Measurements from ENCODE around the gene GREB1L.

GREB1L gene

DNA sequence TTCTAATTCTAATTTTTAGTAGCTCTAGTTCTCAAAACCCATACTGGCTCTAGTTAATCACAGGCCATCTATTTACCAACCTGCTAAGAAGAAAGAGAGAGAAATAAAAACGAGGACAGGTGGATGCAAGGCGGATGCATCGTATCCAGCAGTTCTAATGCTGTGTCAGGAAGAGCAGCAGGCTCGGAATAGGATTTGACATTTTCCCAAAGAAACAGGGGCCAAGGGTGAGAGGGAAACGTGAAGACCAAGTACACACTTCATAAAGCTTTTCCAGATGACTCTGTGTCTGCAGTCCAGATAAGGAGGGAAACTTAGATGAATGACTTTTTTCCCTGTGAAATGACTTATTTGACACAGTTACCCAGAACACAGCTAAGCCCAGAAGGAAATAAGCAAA lies 241.0 kb downstream of the GREB1L start:
- no peak for DNase-seq (ENCODE audit: low read depth in 1 of 2, low spot score in 1 of 2)

DNA sequence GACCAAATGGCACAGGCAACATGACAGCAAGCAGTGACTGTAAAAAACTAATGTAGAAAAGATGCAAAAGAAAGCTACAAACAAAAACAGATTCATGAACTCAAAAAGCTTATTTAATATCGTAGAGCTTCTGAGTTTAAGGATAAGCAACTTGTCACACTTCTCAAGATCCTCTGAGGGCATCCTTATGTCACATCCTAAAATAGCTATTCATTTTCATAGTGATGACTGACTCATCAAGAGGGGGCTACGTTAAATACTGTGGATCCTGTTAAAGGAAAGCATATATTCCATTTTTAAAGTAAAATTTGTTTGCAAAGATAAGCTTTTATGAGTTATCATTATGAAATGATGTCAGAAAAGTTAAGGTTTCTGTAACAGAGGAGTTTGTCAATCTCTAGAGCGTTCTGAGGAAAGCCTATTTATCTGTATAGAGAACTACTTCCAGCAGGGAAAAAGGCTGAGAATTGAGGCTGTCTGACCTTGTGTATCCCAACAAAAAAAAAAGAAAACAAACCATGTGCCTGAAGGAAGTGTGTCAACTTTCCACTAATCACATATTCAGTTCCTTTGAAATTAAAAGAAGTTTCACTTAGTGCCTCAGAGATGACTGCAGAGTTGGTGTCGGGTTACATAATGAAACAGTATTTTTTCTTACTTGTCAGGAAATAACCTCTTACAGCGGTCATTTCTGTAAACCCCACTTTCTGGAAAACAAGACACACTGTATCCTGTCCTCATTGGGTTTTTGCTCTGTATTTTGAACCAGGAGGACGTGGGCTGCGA lies 243.0 kb downstream of the GREB1L start:
- DNase-seq (ENCODE audit: low read depth in 1 of 2, low spot score in 1 of 2): no peak

- no peak for DNase-seq (ENCODE audit: low read depth in 1 of 2, low spot score in 1 of 2)
Observed at GRCh38 chr18:21486905-21487437, 244.9 kb downstream of the GREB1L start.

- DNase-seq (ENCODE audit: low read depth in 1 of 2, low spot score in 1 of 2): no peak
Observed at GRCh38 chr18:21489119-21489750, 247.2 kb downstream of the GREB1L start.

- DNase-seq (ENCODE audit: low read depth in 1 of 2, low spot score in 1 of 2): no peak
Observed at GRCh38 chr18:21489919-21490495, 248.0 kb downstream of the GREB1L start.

DNA sequence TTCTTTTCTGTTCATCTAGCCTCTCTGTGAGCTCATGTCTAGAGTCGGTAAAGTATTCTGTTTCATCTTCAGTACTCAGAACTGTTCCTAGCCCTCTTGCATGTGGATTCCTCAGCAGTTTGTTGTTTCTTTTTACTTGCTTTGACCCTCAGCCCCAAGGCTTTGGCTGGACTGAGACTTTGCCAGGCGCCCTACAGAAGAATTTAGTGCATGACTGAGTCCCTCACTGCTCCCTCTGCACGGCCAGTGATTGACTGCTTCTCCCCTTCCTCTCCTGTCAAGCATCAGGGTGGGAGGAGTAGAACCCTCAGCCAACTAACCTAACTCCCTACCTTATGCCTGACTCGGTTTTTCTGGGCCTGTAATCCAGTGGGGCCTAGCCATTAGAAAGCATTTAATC lies 248.7 kb downstream of the GREB1L start:
- DNase-seq (ENCODE audit: low read depth in 1 of 2, low spot score in 1 of 2): no peak

DNA sequence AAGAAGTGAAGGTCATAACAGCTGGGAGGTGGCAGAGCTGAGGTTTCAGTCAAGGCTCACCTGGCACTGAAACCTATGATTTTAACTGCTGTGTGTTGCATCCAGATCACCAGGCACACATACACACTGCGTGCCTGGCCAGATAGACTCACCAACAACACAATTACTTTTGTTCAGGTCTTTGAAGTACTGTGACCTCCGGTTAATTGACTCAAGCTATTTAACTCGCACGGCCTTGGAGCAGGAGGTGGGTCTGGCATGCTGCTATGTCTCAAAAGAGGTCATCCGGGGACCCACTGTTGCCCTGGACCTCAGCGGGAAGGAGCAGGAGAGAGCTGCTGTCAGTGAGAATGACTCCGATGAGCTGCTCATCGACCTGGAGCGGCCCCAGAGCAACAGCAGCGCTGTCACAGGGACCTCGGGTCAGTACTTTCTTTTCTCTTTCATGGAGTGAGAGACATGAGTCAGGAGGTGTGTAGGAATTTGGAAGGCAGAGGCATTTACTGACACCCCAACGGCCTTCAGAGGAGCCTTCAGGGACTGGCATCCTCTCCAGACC lies 254.3 kb downstream of the GREB1L start:
- no peak for DNase-seq (ENCODE audit: low read depth in 1 of 2, low spot score in 1 of 2)

DNA sequence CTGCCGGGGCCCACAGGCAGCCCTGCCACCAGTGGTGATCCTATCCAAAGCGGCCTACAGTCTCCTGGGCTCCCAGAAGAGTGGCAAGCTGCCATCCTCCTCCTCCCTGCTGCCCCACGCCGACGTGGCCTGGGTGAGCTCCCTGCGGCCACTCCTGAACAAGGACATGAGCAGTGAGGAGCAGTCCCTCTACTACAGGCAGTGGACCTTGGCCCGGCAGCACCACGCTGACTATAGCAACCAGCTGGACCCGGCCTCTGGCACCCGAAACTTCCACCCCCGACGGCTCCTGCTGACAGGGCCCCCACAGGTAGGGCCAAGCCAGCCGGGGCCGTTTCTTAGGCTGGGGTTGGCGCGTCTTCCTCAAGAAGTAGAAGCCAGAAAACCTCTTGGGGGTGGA lies 258.0 kb downstream of the GREB1L start:
- no peak for DNase-seq (ENCODE audit: low read depth in 1 of 2, low spot score in 1 of 2)

GRCh38 chr18:21502661-21503060 lies 260.6 kb downstream of the GREB1L start:
- DNase-seq (ENCODE audit: low read depth in 1 of 2, low spot score in 1 of 2): no peak

- DNase-seq (ENCODE audit: low read depth in 1 of 2, low spot score in 1 of 2): no peak
Observed at GRCh38 chr18:21507913-21508701, 266.1 kb downstream of the GREB1L start.

GRCh38 chr18:21509062-21509461 lies 267.0 kb downstream of the GREB1L start:
- no peak for DNase-seq (ENCODE audit: low read depth in 1 of 2, low spot score in 1 of 2)

- DNase-seq (ENCODE audit: low read depth in 1 of 2, low spot score in 1 of 2): no peak
Observed at GRCh38 chr18:21513292-21513691, 271.3 kb downstream of the GREB1L start.

GRCh38 chr18:21513741-21514140 lies 271.7 kb downstream of the GREB1L start:
- DNase-seq (ENCODE audit: low read depth in 1 of 2, low spot score in 1 of 2): no peak

DNA sequence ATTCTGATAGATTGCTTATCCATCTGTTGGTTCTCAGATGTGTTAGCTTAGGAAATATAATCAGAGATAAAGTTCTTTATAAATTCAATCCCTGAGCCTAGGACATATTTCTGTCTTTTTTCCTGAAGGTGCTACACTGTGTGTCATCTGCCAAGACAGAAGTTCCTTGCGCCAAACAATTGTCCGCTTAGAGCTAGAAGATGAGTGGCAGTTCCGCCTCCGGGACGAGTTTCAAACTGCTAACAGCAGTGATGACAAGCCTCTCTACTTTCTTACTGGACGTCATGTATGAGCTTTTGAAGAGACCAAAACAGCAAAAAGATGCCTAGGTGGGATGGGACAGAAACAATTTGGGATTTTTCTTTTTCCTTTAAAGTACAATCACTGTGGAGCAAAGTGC lies 280.5 kb downstream of the GREB1L start:
- no peak for DNase-seq (ENCODE audit: low read depth in 1 of 2, low spot score in 1 of 2)

DNA sequence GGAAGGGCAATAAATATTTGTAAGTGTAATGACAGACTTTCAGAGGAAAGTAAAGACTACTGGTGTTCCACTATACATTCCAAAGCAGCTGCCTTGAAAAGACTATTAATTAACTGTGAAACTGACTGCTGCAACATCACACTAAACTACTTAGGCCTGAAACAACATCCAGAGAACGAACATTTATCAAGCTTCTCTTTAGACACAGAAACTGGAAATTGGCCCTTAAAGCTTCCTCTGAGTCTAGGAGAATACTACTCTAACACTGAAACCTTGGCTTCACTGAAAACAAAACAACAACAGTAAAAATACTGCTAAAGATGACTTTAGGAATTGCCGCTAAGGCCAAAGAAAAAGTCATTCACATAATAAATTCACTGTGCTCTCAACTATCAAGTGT lies 283.9 kb downstream of the GREB1L start:
- DNase-seq (ENCODE audit: low read depth in 1 of 2, low spot score in 1 of 2): no peak

DNA sequence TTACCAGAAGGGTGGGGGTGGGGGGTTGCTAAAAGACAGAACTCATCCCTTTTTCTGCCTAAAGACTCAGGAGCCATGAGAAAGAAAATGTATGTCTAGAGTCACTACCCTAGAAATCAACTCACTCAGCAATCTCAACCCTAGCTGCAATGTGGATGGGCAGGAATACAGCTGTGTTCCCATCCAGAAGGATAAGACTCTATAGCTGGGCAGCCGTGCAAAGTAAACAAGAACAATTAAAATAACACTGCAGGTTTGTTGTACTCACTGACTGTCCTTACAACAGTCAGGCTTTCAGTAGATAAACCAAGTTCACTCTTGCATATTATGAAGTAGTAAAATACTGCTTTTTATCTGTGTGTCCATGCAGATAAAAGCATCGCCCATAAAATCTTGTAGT lies 284.4 kb downstream of the GREB1L start:
- no peak for DNase-seq (ENCODE audit: low read depth in 1 of 2, low spot score in 1 of 2)

GRCh38 chr18:21534327-21534726 lies 292.3 kb downstream of the GREB1L start:
- no peak for DNase-seq (ENCODE audit: low read depth in 1 of 2, low spot score in 1 of 2)

DNA sequence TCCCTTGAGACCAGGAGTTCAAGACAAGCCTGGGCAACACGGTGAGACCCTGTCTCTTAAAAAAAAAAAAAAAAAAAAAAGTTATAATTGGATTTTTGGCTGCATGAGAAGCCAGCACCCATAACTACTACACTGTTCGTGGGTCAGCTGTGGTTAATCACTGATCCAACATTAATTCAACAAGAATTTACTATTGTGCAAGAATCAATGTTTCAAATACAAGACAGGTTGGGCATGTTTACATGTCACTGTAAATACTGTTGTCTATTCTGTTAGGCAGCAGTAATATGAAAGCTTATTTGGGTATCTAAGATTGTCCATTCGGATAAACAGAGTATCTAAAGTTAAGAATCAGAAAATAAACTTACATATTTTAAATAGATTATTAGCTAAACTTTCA lies 296.2 kb downstream of the GREB1L start:
- no peak for DNase-seq (ENCODE audit: low read depth in 1 of 2, low spot score in 1 of 2)

- no peak for DNase-seq (ENCODE audit: low read depth in 1 of 2, low spot score in 1 of 2)
Observed at GRCh38 chr18:21546423-21546822, 304.4 kb downstream of the GREB1L start.

DNA sequence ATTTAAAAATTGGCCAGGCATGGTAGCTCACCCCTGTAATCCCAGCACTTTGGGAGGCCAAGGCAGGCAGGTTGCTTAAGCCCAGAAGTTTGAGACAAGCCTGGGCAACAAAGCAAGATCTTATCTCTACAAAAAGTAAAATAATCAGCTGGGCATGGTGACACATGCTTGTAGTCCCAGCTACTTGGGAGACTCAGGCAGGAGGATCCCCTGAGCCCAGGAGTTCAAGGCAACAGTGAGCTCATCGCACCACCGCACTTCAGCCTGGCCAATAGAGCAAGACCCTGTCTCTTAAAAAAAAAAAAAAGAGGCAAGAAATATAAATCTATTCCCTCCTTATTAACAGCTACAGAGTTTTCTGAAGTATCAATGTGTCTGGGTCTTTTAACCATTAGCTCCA lies 306.6 kb downstream of the GREB1L start:
- no peak for DNase-seq (ENCODE audit: low read depth in 1 of 2, low spot score in 1 of 2)

DNA sequence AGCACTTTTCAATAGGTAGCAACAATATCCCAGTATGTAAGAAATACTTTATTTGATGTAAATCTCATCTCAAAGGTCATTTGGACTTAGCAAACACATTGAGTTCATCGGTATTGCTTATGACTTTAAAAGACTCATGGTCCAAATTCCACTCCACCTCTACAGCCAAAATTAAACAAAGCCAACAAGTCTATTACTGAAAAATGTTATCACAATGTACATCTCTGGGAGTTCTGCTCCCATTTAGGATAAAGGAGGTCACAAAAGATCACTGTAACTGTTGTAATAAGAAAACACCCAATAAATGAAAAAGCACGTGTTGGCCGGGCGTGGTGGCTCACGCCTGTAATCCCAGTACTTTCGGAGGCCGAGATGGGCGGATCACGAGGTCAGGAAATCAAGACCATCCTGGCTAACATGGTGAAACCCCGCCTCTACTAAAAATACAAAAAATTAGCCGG lies 308.5 kb downstream of the GREB1L start:
- DNase-seq (ENCODE audit: low read depth in 1 of 2, low spot score in 1 of 2): no peak
